Mesenchymal stem cell (in vitro differentiated cells and primary cell): ENCODE results near the gene MYOM1.

Experiments used
- DNase-seq: peaks from one replicate; pipeline ENCODE4 v3.0.0-alpha.2; 2013
- H2AFZ ChIP-seq: one replicate; pipeline ENCODE4 v1.6.1; 2013; ENCODE audit warnings: low read depth, mild to moderate bottlenecking, control low read depth, inconsistent platforms, low read length, moderate library complexity
- H2AK5ac ChIP-seq: 2 replicates; pipeline ENCODE4 v1.6.1; 2013; ENCODE audit warnings: low read length, moderate library complexity, mild to moderate bottlenecking, inconsistent platforms; ENCODE audit not compliant: severe bottlenecking
- H2BK120ac ChIP-seq: one replicate; pipeline ENCODE4 v1.6.1; 2013; ENCODE audit warnings: low read depth, mild to moderate bottlenecking, inconsistent platforms, low read length, moderate library complexity
- H2BK12ac ChIP-seq, 2 experiments: one replicate each; pipeline ENCODE4 v1.6.1; 2013; ENCODE audit warnings: inconsistent platforms in 2 of 2, low read length in 2 of 2, mild to moderate bottlenecking in 2 of 2, moderate library complexity in 2 of 2, control low read depth in 1 of 2
- H2BK15ac ChIP-seq: one replicate; pipeline ENCODE4 v1.6.1; 2013; ENCODE audit warnings: mild to moderate bottlenecking, low read depth, inconsistent platforms; ENCODE audit not compliant: poor library complexity, severe bottlenecking
- H2BK5ac ChIP-seq: 2 replicates; pipeline ENCODE4 v1.6.1; 2013; ENCODE audit warnings: low read depth, mild to moderate bottlenecking, low read length, control low read depth, inconsistent platforms; ENCODE audit not compliant: poor library complexity, severe bottlenecking
- H3K14ac ChIP-seq, 2 experiments: one replicate each; pipeline ENCODE4 v1.6.1; 2013; ENCODE audit warnings: inconsistent platforms in 2 of 2, low read length in 2 of 2, control low read depth in 1 of 2, mild to moderate bottlenecking in 1 of 2, moderate library complexity in 1 of 2
- H3K18ac ChIP-seq, 2 experiments: one replicate each; pipeline ENCODE4 v1.6.1; 2013; ENCODE audit warnings: inconsistent platforms in 2 of 2, low read length in 2 of 2, control low read depth in 1 of 2, low read depth in 1 of 2, mild to moderate bottlenecking in 1 of 2
- H3K23ac ChIP-seq, 2 experiments: one replicate each; pipeline ENCODE4 v1.6.1; 2013; ENCODE audit warnings: inconsistent platforms in 2 of 2, low read length in 2 of 2, mild to moderate bottlenecking in 2 of 2, moderate library complexity in 2 of 2, control low read depth in 1 of 2
- H3K27ac ChIP-seq: 2 replicates; pipeline ENCODE4 v1.5.1; 2013; ENCODE audit warnings: mild to moderate bottlenecking, moderate library complexity, low read length, control low read depth, inconsistent platforms; ENCODE audit not compliant: poor library complexity, severe bottlenecking
- H3K27me3 ChIP-seq, 2 experiments: 2 replicates each; pipeline versions ENCODE4 v1.6.1 to v1.7.0; 2013; ENCODE audit warnings: low read length in 2 of 2, mild to moderate bottlenecking in 2 of 2, moderate library complexity in 2 of 2, control low read depth in 1 of 2, inconsistent platforms in 1 of 2; ENCODE audit not compliant: control insufficient read depth in 1 of 2, insufficient read depth in 1 of 2
- H3K36me3 ChIP-seq, 2 experiments: 2 replicates each; pipeline versions ENCODE4 v1.6.1 to v1.7.0; 2013; ENCODE audit warnings: low read length in 2 of 2, control low read depth in 1 of 2, inconsistent platforms in 1 of 2, low read depth in 1 of 2, mild to moderate bottlenecking in 1 of 2; ENCODE audit not compliant: insufficient read depth in 2 of 2, control insufficient read depth in 1 of 2
- H3K4ac ChIP-seq, 2 experiments: one replicate each; pipeline ENCODE4 v1.6.1; 2013; ENCODE audit warnings: inconsistent platforms in 2 of 2, low read length in 2 of 2, mild to moderate bottlenecking in 2 of 2, moderate library complexity in 2 of 2, control low read depth in 1 of 2, low read depth in 1 of 2
- H3K4me1 ChIP-seq: 2 replicates; pipeline ENCODE4 v1.6.1; 2013; ENCODE audit warnings: low read depth, low read length, control low read depth; ENCODE audit not compliant: control insufficient read depth, insufficient read depth
- H3K4me2 ChIP-seq: 2 replicates; pipeline ENCODE4 v1.6.1; 2013; ENCODE audit warnings: low read length, mild to moderate bottlenecking, inconsistent platforms; ENCODE audit not compliant: poor library complexity, severe bottlenecking
- H3K4me3 ChIP-seq, 2 experiments: 2 replicates each; pipeline versions ENCODE4 v1.5.1 to v1.7.0; 2013; ENCODE audit warnings: low read length in 2 of 2, mild to moderate bottlenecking in 2 of 2, control low read depth in 1 of 2, low read depth in 1 of 2; ENCODE audit not compliant: insufficient read depth in 1 of 2
- H3K79me1 ChIP-seq: replicated peaks from 2 replicates; pipeline ENCODE4 v1.6.1; 2013; ENCODE audit warnings: mild to moderate bottlenecking, control low read depth, low read length, inconsistent platforms; ENCODE audit not compliant: poor library complexity, severe bottlenecking
- H3K9ac ChIP-seq: 2 replicates; pipeline ENCODE4 v1.7.0; 2013; ENCODE audit warnings: mild to moderate bottlenecking, low read length, moderate library complexity
- H3K9me3 ChIP-seq: 2 replicates; pipeline ENCODE4 v1.7.0; 2013; ENCODE audit warnings: mild to moderate bottlenecking, low read length; ENCODE audit not compliant: control insufficient read depth
- H4K8ac ChIP-seq: one replicate; pipeline ENCODE4 v1.6.1; 2013; ENCODE audit warnings: inconsistent platforms, mild to moderate bottlenecking, low read length, moderate library complexity
- H4K91ac ChIP-seq: one replicate; pipeline ENCODE4 v1.6.1; 2013; ENCODE audit warnings: mild to moderate bottlenecking, low read length, inconsistent platforms
- WGBS: methylation state at CpG from one replicate; pipeline ENCODE4 v1.1.7; 2013; ENCODE audit warnings: mixed read lengths; 5-methylcytosine and 5-hydroxymethylcytosine counted together

Gene MYOM1

GRCh38 chr18:3256693-3257626 lies 37.2 kb upstream of the MYOM1 start:
- Histone ChIP-seq H3K4ac (no peak overlapping the region), H3K79me1 (peaks cover 7% of the 10 kb centered on the region), H3K23ac (peak overlapping the region in 1 of 2 experiments; percentile 59), H2BK120ac (no peak overlapping the region), H2BK5ac (no peak overlapping the region), H3K4me1 (peaks cover 7% of the 10 kb centered on the region), H3K4me3 (no peak overlapping the region), H3K27me3 (no peaks in the 10 kb centered on the region), H2AFZ (no peak overlapping the region), H3K27ac (peak overlapping the region; percentile 92), H2AK5ac (peak overlapping the region; percentile 88), H3K18ac (peak overlapping the region in 1 of 2 experiments; percentile 34), H2BK12ac (no peak overlapping the region), H3K36me3 (peaks cover 18 to 69% of the 10 kb centered on the region in 2 experiments), H3K9ac (peak overlapping the region; percentile 4), H2BK15ac (no peak overlapping the region), H3K9me3 (no peaks in the 10 kb centered on the region), H4K8ac (no peak overlapping the region), H4K91ac (no peak overlapping the region), H3K4me2 (peak overlapping the region; percentile 49), H3K14ac (no peak overlapping the region)
- 64% methylated on average over 5 of the region's 5 CpGs for whole genome bisulfite sequencing
- peak; percentile 56 for DNase-seq

GRCh38 chr18:3255611-3256165 lies 35.9 kb upstream of the MYOM1 start:
- Histone ChIP-seq H3K27ac (peak overlapping the region; percentile 31), H2BK15ac (no peak overlapping the region), H3K23ac (no peak overlapping the region), H2AK5ac (no peak overlapping the region), H4K91ac (no peak overlapping the region), H2AFZ (no peak overlapping the region), H2BK12ac (no peak overlapping the region), H2BK120ac (no peak overlapping the region), H3K14ac (no peak overlapping the region), H3K4me2 (no peak overlapping the region), H3K4ac (no peak overlapping the region), H3K4me1 (peaks cover 7% of the 10 kb centered on the region), H3K79me1 (peaks cover 7% of the 10 kb centered on the region), H3K9ac (no peak overlapping the region), H3K4me3 (no peak overlapping the region), H2BK5ac (no peak overlapping the region), H4K8ac (no peak overlapping the region), H3K9me3 (no peaks in the 10 kb centered on the region), H3K27me3 (no peaks in the 10 kb centered on the region), H3K18ac (no peak overlapping the region), H3K36me3 (peaks cover 18 to 69% of the 10 kb centered on the region in 2 experiments)
- 82% methylated on average over 4 of the region's 5 CpGs for WGBS
- DNase-seq = no peak

- H3K4me2 ChIP-seq = no peak overlapping the region
- no peak for DNase-seq
- no peak overlapping the region for H3K23ac ChIP-seq
- H3K9me3 ChIP-seq = no peaks in the 10 kb centered on the region
- H3K4ac ChIP-seq = no peak overlapping the region
- peak overlapping the region; percentile 44 for H3K27ac ChIP-seq
- H3K18ac ChIP-seq = no peak overlapping the region
- H3K4me1 ChIP-seq = peaks cover 5% of the 10 kb centered on the region
- no peak overlapping the region for H4K8ac ChIP-seq
- no peak overlapping the region for H2AFZ ChIP-seq
- H3K36me3 ChIP-seq = peaks cover 13 to 76% of the 10 kb centered on the region in 2 experiments
- H3K9ac ChIP-seq = no peak overlapping the region
- WGBS = 92% methylated on average over 4 of the region's 4 CpGs
- H2BK12ac ChIP-seq = no peak overlapping the region
- no peaks in the 10 kb centered on the region for H3K27me3 ChIP-seq
- peaks cover 4% of the 10 kb centered on the region for H3K79me1 ChIP-seq
- H2BK5ac ChIP-seq = no peak overlapping the region
- H2BK120ac ChIP-seq = no peak overlapping the region
- H2BK15ac ChIP-seq = no peak overlapping the region
- no peak overlapping the region for H3K14ac ChIP-seq
- no peak overlapping the region for H2AK5ac ChIP-seq
- no peak overlapping the region for H4K91ac ChIP-seq
- H3K4me3 ChIP-seq = no peak overlapping the region
Observed at GRCh38 chr18:3254725-3255124, 35.0 kb upstream of the MYOM1 start.

GRCh38 chr18:3252843-3253242 lies 33.1 kb upstream of the MYOM1 start:
- Histone ChIP-seq H2BK12ac (no peak overlapping the region), H3K14ac (no peak overlapping the region), H2AK5ac (no peak overlapping the region), H2AFZ (no peak overlapping the region), H2BK5ac (no peak overlapping the region), H3K27ac (peak overlapping the region; percentile 19), H3K18ac (no peak overlapping the region), H3K79me1 (peaks cover 2% of the 10 kb centered on the region), H4K91ac (no peak overlapping the region), H3K4ac (no peak overlapping the region), H3K9ac (no peak overlapping the region), H4K8ac (no peak overlapping the region), H2BK15ac (no peak overlapping the region), H3K36me3 (peaks cover 11 to 61% of the 10 kb centered on the region in 2 experiments), H3K9me3 (no peaks in the 10 kb centered on the region), H3K23ac (no peak overlapping the region), H3K4me2 (no peak overlapping the region), H3K27me3 (no peaks in the 10 kb centered on the region), H3K4me3 (no peak overlapping the region), H2BK120ac (no peak overlapping the region), H3K4me1 (peaks cover 5% of the 10 kb centered on the region)
- no CpG with 5 or more reads among the region's 1 CpG for WGBS
- no peak for DNase-seq
